HEK293T (cell line): Measurements from ENCODE around the gene TEX51.

Experiments
- ARNT ChIP-seq: fragments of 450-650 bp; IDR thresholded peaks from 2 replicates; pipeline ENCODE4 v1.6.1; 2017; ENCODE audit warnings: mild to moderate bottlenecking
- FOXM1 ChIP-seq: fragments of 450-650 bp; IDR thresholded peaks from 2 replicates; pipeline ENCODE4 v1.6.1; 2017; ENCODE audit warnings: mild to moderate bottlenecking, borderline replicate concordance
- SP1 ChIP-seq: fragments of 450-650 bp; IDR thresholded peaks from 2 replicates; pipeline ENCODE4 v1.6.1; 2017

DNA sequence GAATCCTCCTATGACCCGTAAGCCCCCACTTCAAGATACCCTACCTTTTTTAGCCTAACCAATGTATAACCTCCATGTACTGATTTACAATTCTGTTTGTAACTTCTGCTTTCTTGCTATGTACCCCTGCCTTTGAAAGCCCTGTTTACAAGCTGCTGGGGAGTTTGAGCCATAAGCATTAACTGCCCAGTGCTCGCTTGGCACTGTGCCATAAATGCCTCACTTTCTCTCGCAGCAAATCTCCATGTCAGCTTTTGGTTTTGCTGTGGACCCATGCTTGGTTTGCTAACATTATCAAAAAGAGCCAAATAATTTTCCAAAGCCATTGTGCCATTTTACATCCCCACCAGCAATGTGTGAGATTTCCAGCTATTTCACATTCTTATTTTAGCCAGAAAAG, 51.8 kb downstream of the TEX51 start:
- TF ChIP-seq FOXM1, result no peak
- TF ChIP-seq SP1, result no peak
- no peak for TF ChIP-seq ARNT
